WTC11 (cell line): ENCODE measurements around the gene UVRAG.

Source experiments
- CREB1 ChIP-seq: sonication (generic); formaldehyde crosslinking; IDR thresholded peaks from 2 replicates; pipeline ENCODE4 v1.8.0; 2023; ENCODE audit warnings: mild to moderate bottlenecking, missing genetic modification reagents
- ETV6 ChIP-seq: sonication (generic); formaldehyde crosslinking; IDR thresholded peaks from 2 replicates; pipeline ENCODE4 v1.8.1; 2022; ENCODE audit warnings: mild to moderate bottlenecking, missing genetic modification reagents
- MYBL2 ChIP-seq: sonication (generic); formaldehyde crosslinking; IDR thresholded peaks from 2 replicates; pipeline ENCODE4 v1.8.1; 2023; ENCODE audit warnings: mild to moderate bottlenecking, moderate library complexity, missing genetic modification reagents
- NFATC4 ChIP-seq: fragments of 250-450 bp; sonication (Bioruptor Pico); IDR thresholded peaks from 2 replicates; pipeline ENCODE4 v1.9.0; 2021; ENCODE audit warnings: mild to moderate bottlenecking
- NFYB ChIP-seq: sonication (generic); formaldehyde crosslinking; conservative IDR thresholded peaks from 2 replicates; pipeline ENCODE4 v1.8.0; 2022; ENCODE audit warnings: low read depth, missing genetic modification reagents
- ZNF232 ChIP-seq: sonication (generic); formaldehyde crosslinking; IDR thresholded peaks from 2 replicates; pipeline ENCODE4 v1.8.0; 2022; ENCODE audit warnings: mild to moderate bottlenecking, missing genetic modification reagents
- TF ChIP-seq, protein P1 (sequence below): sonication (generic); formaldehyde crosslinking; IDR thresholded peaks from 2 replicates; pipeline ENCODE4 v1.8.1; 2023; ENCODE audit warnings: mild to moderate bottlenecking, missing genetic modification reagents
- TF ChIP-seq, protein P2 (sequence below): fragments of 200-600 bp; IDR thresholded peaks from 2 replicates; pipeline ENCODE4 v1.8.0; 2022; ENCODE audit warnings: antibody characterized with exemption
- TF ChIP-seq, protein P3 (sequence below): fragments of 250-450 bp; sonication (Bioruptor Pico); IDR thresholded peaks from 2 replicates; pipeline ENCODE4 v2.1.2; 2022; ENCODE audit warnings: mild to moderate bottlenecking, moderate library complexity

DNA sequence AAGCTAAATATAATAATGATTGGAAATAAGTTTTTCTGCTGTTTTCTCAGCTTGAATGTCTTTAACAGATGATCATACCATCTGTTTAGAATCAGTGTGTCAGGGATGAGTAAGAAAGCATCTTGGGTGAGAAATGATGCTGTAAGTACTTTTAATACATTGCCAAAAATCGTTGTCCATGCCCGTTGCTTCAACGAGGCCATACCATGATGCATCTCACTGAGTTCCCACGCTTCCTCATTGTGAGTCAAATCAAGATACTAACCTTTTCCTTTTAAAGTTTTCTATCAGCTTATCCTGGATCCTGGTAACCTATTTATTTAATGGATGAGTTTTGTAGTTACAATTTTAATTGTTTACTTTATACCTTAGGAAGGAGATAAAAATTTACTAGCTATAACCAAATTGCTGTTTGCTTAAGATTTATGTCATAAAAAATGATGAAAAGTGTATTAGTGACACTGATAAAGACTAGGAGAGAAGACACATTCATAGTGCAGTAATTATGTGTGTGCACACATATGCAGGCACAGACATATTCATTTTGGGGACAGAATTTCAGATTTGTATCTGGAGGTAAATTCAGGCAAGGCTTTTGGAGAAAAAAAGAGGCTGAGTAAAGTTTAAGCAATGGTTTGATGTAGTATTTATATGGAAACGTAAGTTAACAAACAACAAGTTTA is 154.8 kb downstream of the UVRAG start:
- no peak for TF ChIP-seq ZNF232
- TF ChIP-seq CREB1 (CRISPR knock-in tag) = no peak
- TF ChIP-seq, protein P1, sequence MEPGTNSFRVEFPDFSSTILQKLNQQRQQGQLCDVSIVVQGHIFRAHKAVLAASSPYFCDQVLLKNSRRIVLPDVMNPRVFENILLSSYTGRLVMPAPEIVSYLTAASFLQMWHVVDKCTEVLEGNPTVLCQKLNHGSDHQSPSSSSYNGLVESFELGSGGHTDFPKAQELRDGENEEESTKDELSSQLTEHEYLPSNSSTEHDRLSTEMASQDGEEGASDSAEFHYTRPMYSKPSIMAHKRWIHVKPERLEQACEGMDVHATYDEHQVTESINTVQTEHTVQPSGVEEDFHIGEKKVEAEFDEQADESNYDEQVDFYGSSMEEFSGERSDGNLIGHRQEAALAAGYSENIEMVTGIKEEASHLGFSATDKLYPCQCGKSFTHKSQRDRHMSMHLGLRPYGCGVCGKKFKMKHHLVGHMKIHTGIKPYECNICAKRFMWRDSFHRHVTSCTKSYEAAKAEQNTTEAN = no peak
- no peak for TF ChIP-seq NFATC4 (CRISPR knock-in tag)
- TF ChIP-seq, protein P2, sequence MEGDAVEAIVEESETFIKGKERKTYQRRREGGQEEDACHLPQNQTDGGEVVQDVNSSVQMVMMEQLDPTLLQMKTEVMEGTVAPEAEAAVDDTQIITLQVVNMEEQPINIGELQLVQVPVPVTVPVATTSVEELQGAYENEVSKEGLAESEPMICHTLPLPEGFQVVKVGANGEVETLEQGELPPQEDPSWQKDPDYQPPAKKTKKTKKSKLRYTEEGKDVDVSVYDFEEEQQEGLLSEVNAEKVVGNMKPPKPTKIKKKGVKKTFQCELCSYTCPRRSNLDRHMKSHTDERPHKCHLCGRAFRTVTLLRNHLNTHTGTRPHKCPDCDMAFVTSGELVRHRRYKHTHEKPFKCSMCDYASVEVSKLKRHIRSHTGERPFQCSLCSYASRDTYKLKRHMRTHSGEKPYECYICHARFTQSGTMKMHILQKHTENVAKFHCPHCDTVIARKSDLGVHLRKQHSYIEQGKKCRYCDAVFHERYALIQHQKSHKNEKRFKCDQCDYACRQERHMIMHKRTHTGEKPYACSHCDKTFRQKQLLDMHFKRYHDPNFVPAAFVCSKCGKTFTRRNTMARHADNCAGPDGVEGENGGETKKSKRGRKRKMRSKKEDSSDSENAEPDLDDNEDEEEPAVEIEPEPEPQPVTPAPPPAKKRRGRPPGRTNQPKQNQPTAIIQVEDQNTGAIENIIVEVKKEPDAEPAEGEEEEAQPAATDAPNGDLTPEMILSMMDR = no peak
- TF ChIP-seq, protein P3, sequence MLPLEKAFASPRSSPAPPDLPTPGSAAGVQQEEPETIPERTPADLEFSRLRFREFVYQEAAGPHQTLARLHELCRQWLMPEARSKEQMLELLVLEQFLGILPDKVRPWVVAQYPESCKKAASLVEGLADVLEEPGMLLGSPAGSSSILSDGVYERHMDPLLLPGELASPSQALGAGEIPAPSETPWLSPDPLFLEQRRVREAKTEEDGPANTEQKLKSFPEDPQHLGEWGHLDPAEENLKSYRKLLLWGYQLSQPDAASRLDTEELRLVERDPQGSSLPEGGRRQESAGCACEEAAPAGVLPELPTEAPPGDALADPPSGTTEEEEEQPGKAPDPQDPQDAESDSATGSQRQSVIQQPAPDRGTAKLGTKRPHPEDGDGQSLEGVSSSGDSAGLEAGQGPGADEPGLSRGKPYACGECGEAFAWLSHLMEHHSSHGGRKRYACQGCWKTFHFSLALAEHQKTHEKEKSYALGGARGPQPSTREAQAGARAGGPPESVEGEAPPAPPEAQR (CRISPR knock-in tag) = no peak
- TF ChIP-seq ETV6 (CRISPR knock-in tag) = no peak
- TF ChIP-seq MYBL2 (CRISPR knock-in tag) = no peak
- TF ChIP-seq NFYB (CRISPR knock-in tag) = no peak
